Osteocyte (in vitro differentiated cells): ENCODE data around the gene MYO5B. TPM values are rescaled to one million over a fixed set of nuclear protein-coding genes. Genes with fewer than 3 reads are reported as not detected.
A peak's percentile ranks its signal among the peaks of the same experiment; 100 is the strongest.

Source experiments
- DNase-seq: peaks from one replicate; pipeline ENCODE4 v3.0.0; 2021; ENCODE audit warnings: mixed read lengths; ENCODE audit not compliant: unreplicated experiment; ENCODE audit errors: extremely low spot score
- H3K27ac Mint-ChIP-seq: one replicate; pipeline ENCODE4 v1.8.0; 2021; ENCODE audit warnings: mild to moderate bottlenecking, mixed read lengths; ENCODE audit not compliant: unreplicated experiment
- H3K27me3 Mint-ChIP-seq: one replicate; pipeline ENCODE4 v1.8.0; 2021; ENCODE audit warnings: mixed read lengths; ENCODE audit not compliant: unreplicated experiment
- H3K36me3 Mint-ChIP-seq: one replicate; pipeline ENCODE4 v1.8.0; 2021; ENCODE audit warnings: mixed read lengths; ENCODE audit not compliant: unreplicated experiment
- H3K4me1 Mint-ChIP-seq: one replicate; pipeline ENCODE4 v1.8.0; 2021; ENCODE audit warnings: mixed read lengths; ENCODE audit not compliant: unreplicated experiment
- H3K4me3 Mint-ChIP-seq: one replicate; pipeline ENCODE4 v1.8.0; 2021; ENCODE audit warnings: mild to moderate bottlenecking, moderate library complexity, mixed read lengths; ENCODE audit not compliant: unreplicated experiment
- H3K9me3 Mint-ChIP-seq: one replicate; pipeline ENCODE4 v1.8.0; 2021; ENCODE audit warnings: mixed read lengths; ENCODE audit not compliant: unreplicated experiment
- CTCF ChIP-seq: fragments of 200-600 bp; sonication (generic); IDR thresholded peaks from 2 replicates; pipeline ENCODE4 v1.5.0; 2021; ENCODE audit warnings: antibody characterized with exemption, mild to moderate bottlenecking, moderate library complexity
- total RNA-seq: library from RNA; stranded (reverse); gene quantifications from 2 replicates; pipeline ENCODE4 v1.2.1, GENCODE V29; 2021

MYO5B gene
- total RNA-seq, 1 donor from 2014 or later = not detected

- Mint-ChIP-seq H3K4me1 (no peaks in the 10 kb centered on the region), H3K36me3 (no peaks in the 10 kb centered on the region), H3K9me3 (no peaks in the 10 kb centered on the region), H3K27me3 (peaks cover 8% of the 10 kb centered on the region), H3K27ac (no peak overlapping the region), H3K4me3 (no peak overlapping the region)
- peak; percentile 32 for DNase-seq
- TF ChIP-seq CTCF = no peak
Measured at GRCh38 chr18:50000227-50000626, 194.7 kb downstream of the MYO5B start.

- no peak overlapping the region for H3K27ac Mint-ChIP-seq
- H3K4me3 Mint-ChIP-seq = no peak overlapping the region
- DNase-seq = no peak
- H3K4me1 Mint-ChIP-seq = no peaks in the 10 kb centered on the region
- H3K27me3 Mint-ChIP-seq = peaks cover 8% of the 10 kb centered on the region
- H3K9me3 Mint-ChIP-seq = no peaks in the 10 kb centered on the region
- H3K36me3 Mint-ChIP-seq = no peaks in the 10 kb centered on the region
- no peak for TF ChIP-seq CTCF
Measured at GRCh38 chr18:49999128-49999527, 195.8 kb downstream of the MYO5B start.

- TF ChIP-seq CTCF = no peak
- peaks cover 4% of the 10 kb centered on the region for H3K27me3 Mint-ChIP-seq
Measured at GRCh38 chr18:49997558-49997957, 197.4 kb downstream of the MYO5B start.

GRCh38 chr18:49994410-49994809 lies 200.5 kb downstream of the MYO5B start:
- H3K4me3 Mint-ChIP-seq = no peak overlapping the region
- H3K9me3 Mint-ChIP-seq = no peaks in the 10 kb centered on the region
- TF ChIP-seq CTCF = no peak
- no peak overlapping the region for H3K27ac Mint-ChIP-seq
- H3K27me3 Mint-ChIP-seq = peaks cover 4% of the 10 kb centered on the region
- DNase-seq = no peak
- H3K36me3 Mint-ChIP-seq = no peaks in the 10 kb centered on the region
- no peaks in the 10 kb centered on the region for H3K4me1 Mint-ChIP-seq

More at GRCh38 chr18:49997558-49997957, 197.4 kb downstream of the MYO5B start:
- H3K9me3 Mint-ChIP-seq = no peaks in the 10 kb centered on the region
- no peaks in the 10 kb centered on the region for H3K4me1 Mint-ChIP-seq
- H3K27ac Mint-ChIP-seq = no peak overlapping the region
- DNase-seq = no peak
- no peaks in the 10 kb centered on the region for H3K36me3 Mint-ChIP-seq
- H3K4me3 Mint-ChIP-seq = no peak overlapping the region

GRCh38 chr18:49993299-49993698 lies 201.6 kb downstream of the MYO5B start:
- H3K27ac Mint-ChIP-seq = no peak overlapping the region
- no peaks in the 10 kb centered on the region for H3K9me3 Mint-ChIP-seq
- no peak for TF ChIP-seq CTCF
- no peaks in the 10 kb centered on the region for H3K4me1 Mint-ChIP-seq
- H3K4me3 Mint-ChIP-seq = no peak overlapping the region
- no peak for DNase-seq
- H3K27me3 Mint-ChIP-seq = peaks cover 4% of the 10 kb centered on the region
- H3K36me3 Mint-ChIP-seq = no peaks in the 10 kb centered on the region
